H1 (cell line): ENCODE measurements around the gene KCNJ2. TPM values are rescaled to one million over a fixed set of nuclear protein-coding genes. Genes with fewer than 3 reads are reported as not detected.

Source experiments
- GTF2F1 ChIP-seq: IDR thresholded peaks from 2 replicates; pipeline ENCODE4 v1.6.1; 2012; ENCODE audit warnings: low read depth, low read length, improper control_type of control experiment, borderline replicate concordance
- PHF8 ChIP-seq: fragments of 200-600 bp; sonication (generic); conservative IDR thresholded peaks from 2 replicates; pipeline ENCODE4 v1.7.1; 2012; ENCODE audit warnings: low read depth, mild to moderate bottlenecking, inconsistent platforms, low read length, moderate library complexity
- POLR2A ChIP-seq, 2 experiments: IDR thresholded peaks; 1 replicate in 1 of 2; 2 replicates in 1 of 2; pipeline ENCODE4 v1.6.1; 2011; ENCODE audit warnings: low read depth in 2 of 2, low read length in 2 of 2, mild to moderate bottlenecking in 2 of 2; ENCODE audit errors: control extremely low read depth in 1 of 2
- SUZ12 ChIP-seq: fragments of 200-600 bp; sonication (generic); IDR thresholded peaks from 2 replicates; pipeline ENCODE4 v1.6.1; 2012; ENCODE audit warnings: mild to moderate bottlenecking, inconsistent platforms, low read length, moderate library complexity, mixed read lengths
- polyA plus RNA-seq, 7 experiments: library from polyadenylated mRNA; depleted of rRNA in 3 of 7; stranded (reverse) in 5 of 7; unstranded in 2 of 7; fragments of >200 nt in 5 of 7; fragments of 200-250 nt in 2 of 7; gene quantifications; 1 replicate in 5 of 7; 2 replicates in 1 of 7; 4 replicates in 1 of 7; pipeline versions ENCODE4 v1.2.1 to v1.2.3, GENCODE V29; 2011 to 2013; ENCODE audit warnings: missing spikeins in 2 of 7, mixed read lengths in 2 of 7
- total RNA-seq: library from RNA; stranded (reverse); fragmentation: NEBNext Ultra II Directional; extraction: Animal tissue kit (Norgen Biotek cat#: 25700); gene quantifications from 2 replicates; pipeline ENCODE4 v1.2.1, GENCODE V29; 2021

KCNJ2 gene
- total and polyA plus RNA-seq, 2 of the 8 experiments (the other 6 are each of a cell fraction or from before 2014, with no cell fraction given): 0.23 to 0.76 TPM

- no peak for TF ChIP-seq PHF8
- no peak for TF ChIP-seq SUZ12
- TF ChIP-seq POLR2A (IDR thresholded peaks at IDR 0.05; ENCODE audit: control extremely low read depth in 1 of 2, low read depth in 2 of 2, low read length in 2 of 2): no peak
- no peak for TF ChIP-seq GTF2F1
These were observed 12.5 kb downstream of the KCNJ2 start (continued) for GRCh38 chr17:70181866-70182265.
